OCI-M2 (cell line): Measurements from ENCODE around the gene NPFFR1.
"Not testable (repeated sequence)": the region's sequence is repeated elsewhere in the genome, so short reads cannot be mapped to it uniquely, and the experiment has no call there.

Experiments used
- DNase-seq: peaks from one replicate; lab custom pipeline; 2025; ENCODE audit not compliant: unreplicated experiment; lab: John Stamatoyannopoulos, UW

Gene NPFFR1

GRCh38 chr10:70227548-70228320 lies 56.1 kb downstream of the NPFFR1 start:
- no peak for DNase-seq

GRCh38 chr10:70223728-70224127 lies 60.1 kb downstream of the NPFFR1 start:
- no peak for DNase-seq

GRCh38 chr10:70222811-70223447 lies 60.9 kb downstream of the NPFFR1 start:
- not testable (repeated sequence) for DNase-seq

- DNase-seq, result no peak
Observed at GRCh38 chr10:70222340-70222794, 61.4 kb downstream of the NPFFR1 start.

GRCh38 chr10:70221030-70221429 lies 62.8 kb downstream of the NPFFR1 start:
- DNase-seq, result no peak

- no peak for DNase-seq
Observed at GRCh38 chr10:70212879-70213278, 70.9 kb downstream of the NPFFR1 start.

- DNase-seq, result no peak
Observed at GRCh38 chr10:70212277-70212676, 71.5 kb downstream of the NPFFR1 start.

GRCh38 chr10:70206762-70207161 lies 77.0 kb downstream of the NPFFR1 start:
- DNase-seq, result no peak

- no peak for DNase-seq
Observed at GRCh38 chr10:70201105-70201504, 82.7 kb downstream of the NPFFR1 start.

- DNase-seq, result no peak
Observed at GRCh38 chr10:70198696-70199466, 84.9 kb downstream of the NPFFR1 start.
